ENCODE measurements around the gene TOM1. TPM values are rescaled to one million over a fixed set of nuclear protein-coding genes. Genes with fewer than 3 reads are reported as not detected.

Gene TOM1
- total RNA-seq, 1 experiment from 2014 or later = 22.3 TPM

DNA sequence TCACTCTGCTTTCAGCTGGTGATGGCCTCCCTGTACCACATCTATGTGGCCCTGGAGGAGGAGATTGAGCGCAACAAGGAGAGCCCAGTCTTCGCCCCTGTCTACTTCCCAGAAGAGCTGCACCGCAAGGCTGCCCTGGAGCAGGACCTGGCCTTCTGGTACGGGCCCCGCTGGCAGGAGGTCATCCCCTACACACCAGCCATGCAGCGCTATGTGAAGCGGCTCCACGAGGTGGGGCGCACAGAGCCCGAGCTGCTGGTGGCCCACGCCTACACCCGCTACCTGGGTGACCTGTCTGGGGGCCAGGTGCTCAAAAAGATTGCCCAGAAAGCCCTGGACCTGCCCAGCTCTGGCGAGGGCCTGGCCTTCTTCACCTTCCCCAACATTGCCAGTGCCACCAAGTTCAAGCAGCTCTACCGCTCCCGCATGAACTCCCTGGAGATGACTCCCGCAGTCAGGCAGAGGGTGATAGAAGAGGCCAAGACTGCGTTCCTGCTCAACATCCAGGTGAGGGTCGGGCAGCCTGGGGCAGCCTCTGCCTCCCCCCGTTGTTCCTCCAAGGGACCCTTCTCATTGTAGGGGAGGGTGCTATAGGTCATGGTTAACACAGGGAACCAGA lies 87.1 kb downstream of the TOM1 start:
- no peak overlapping the region for H3K27ac ChIP-seq (ENCODE audit: insufficient read length, low read depth, low read length)
- Mint-ChIP-seq H3K36me3 (ENCODE audit: insufficient read depth in 1 of 3, low read depth in 3 of 3) (peaks cover 3 to 60% (median 6%) of the 10 kb centered on the region in 3 experiments; a peak in 5 of 7 replicates), H3K4me1 (peaks cover 2 to 4% of the 10 kb centered on the region in 2 experiments), H3K27me3 (ENCODE audit: low read depth) (no peaks in the 10 kb centered on the region), H3K27ac (no peak overlapping the region), H3K9me3 (no peaks in the 10 kb centered on the region; a peak in 1 of 5 replicates), H3K4me3 (no peak overlapping the region)
- no peak overlapping the region for H3T11ph ChIP-seq (ENCODE audit: low read length)
- TF ChIP-seq, protein P1, sequence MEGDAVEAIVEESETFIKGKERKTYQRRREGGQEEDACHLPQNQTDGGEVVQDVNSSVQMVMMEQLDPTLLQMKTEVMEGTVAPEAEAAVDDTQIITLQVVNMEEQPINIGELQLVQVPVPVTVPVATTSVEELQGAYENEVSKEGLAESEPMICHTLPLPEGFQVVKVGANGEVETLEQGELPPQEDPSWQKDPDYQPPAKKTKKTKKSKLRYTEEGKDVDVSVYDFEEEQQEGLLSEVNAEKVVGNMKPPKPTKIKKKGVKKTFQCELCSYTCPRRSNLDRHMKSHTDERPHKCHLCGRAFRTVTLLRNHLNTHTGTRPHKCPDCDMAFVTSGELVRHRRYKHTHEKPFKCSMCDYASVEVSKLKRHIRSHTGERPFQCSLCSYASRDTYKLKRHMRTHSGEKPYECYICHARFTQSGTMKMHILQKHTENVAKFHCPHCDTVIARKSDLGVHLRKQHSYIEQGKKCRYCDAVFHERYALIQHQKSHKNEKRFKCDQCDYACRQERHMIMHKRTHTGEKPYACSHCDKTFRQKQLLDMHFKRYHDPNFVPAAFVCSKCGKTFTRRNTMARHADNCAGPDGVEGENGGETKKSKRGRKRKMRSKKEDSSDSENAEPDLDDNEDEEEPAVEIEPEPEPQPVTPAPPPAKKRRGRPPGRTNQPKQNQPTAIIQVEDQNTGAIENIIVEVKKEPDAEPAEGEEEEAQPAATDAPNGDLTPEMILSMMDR (conservative IDR thresholded peaks at IDR 0.05) = no peak
- no peaks in the 10 kb centered on the region for H3K27me3 ChIP-seq (ENCODE audit: insufficient read depth, low read length)
- no peaks in the 10 kb centered on the region for H3K9me3 ChIP-seq (ENCODE audit: control insufficient read depth, low read depth, low read length)
- no peaks in the 10 kb centered on the region for H3K79me2 ChIP-seq (ENCODE audit: insufficient read depth, low read length)
- no peak overlapping the region for H4K91ac ChIP-seq (ENCODE audit: insufficient read length, low read depth, low read length)
- H3K23me2 ChIP-seq (ENCODE audit: insufficient read length, low read depth, low read length, poor library complexity, severe bottlenecking) = no peaks in the 10 kb centered on the region
- no peak for DNase-seq
- H2AFZ ChIP-seq (ENCODE audit: low read length) = no peak overlapping the region
- H4K8ac ChIP-seq (replicated peaks; ENCODE audit: insufficient read length, low read depth, low read length) = no peak overlapping the region
- no peak overlapping the region for H3K56ac ChIP-seq (ENCODE audit: insufficient read length, low read depth, low read length)
- H3K4me1 ChIP-seq (ENCODE audit: insufficient read depth, low read length) = no peaks in the 10 kb centered on the region
- H3K9ac ChIP-seq (ENCODE audit: extremely low read depth, insufficient read length, low read length) = no peak overlapping the region
- no peaks in the 10 kb centered on the region for H4K20me1 ChIP-seq (ENCODE audit: control insufficient read depth, insufficient read depth, insufficient read length)
- H4K5ac ChIP-seq (ENCODE audit: insufficient read length, low read depth, low read length) = no peak overlapping the region
- H2AK5ac ChIP-seq (ENCODE audit: insufficient read length, low read length) = no peak overlapping the region
- H2BK12ac ChIP-seq (ENCODE audit: insufficient read length, low read depth, low read length) = no peak overlapping the region
- no peak overlapping the region for H2BK5ac ChIP-seq (ENCODE audit: insufficient read length, low read length)
- H2BK120ac ChIP-seq (ENCODE audit: low read depth, low read length, poor library complexity, severe bottlenecking) = no peak overlapping the region
- H2BK15ac ChIP-seq (ENCODE audit: low read depth, low read length) = no peak overlapping the region
- no peak overlapping the region for H3K18ac ChIP-seq (ENCODE audit: insufficient read length, low read depth, low read length)
- H3K79me1 ChIP-seq (ENCODE audit: insufficient read depth, low read depth, low read length, poor library complexity, severe bottlenecking) = no peaks in the 10 kb centered on the region
- no peak overlapping the region for H3K14ac ChIP-seq (ENCODE audit: insufficient read depth, low read length)
- no peak overlapping the region for H3K23ac ChIP-seq (ENCODE audit: insufficient read length, low read depth, low read length)
- no peak overlapping the region for H3K4ac ChIP-seq (ENCODE audit: low read depth, low read length)
- no CpG with 5 or more reads among the region's 19 CpGs for WGBS (ENCODE audit: extremely low coverage, insufficient read length, low lambda C conversion rate)
- H2BK20ac ChIP-seq (ENCODE audit: low read depth, low read length, poor library complexity, severe bottlenecking) = no peak overlapping the region
- H3K4me2 ChIP-seq (ENCODE audit: insufficient read depth, insufficient read length, low read length) = no peak overlapping the region
